ENCODE results near the gene TRIM33. TPM values are rescaled to one million over a fixed set of nuclear protein-coding genes. Genes with fewer than 3 reads are reported as not detected.

The TRIM33 gene
- polyA plus RNA-seq (2012; ENCODE audit: insufficient read depth, insufficient read length, low read depth) = 19.1 TPM

- peaks cover 7% of the 10 kb centered on the region; the same call in 1 of the 2 replicates for H3K4me1 ChIP-seq
- TF ChIP-seq CTCF (IDR thresholded peaks at IDR 0.05; ENCODE audit: low read depth, low read length) = no peak
- peaks cover 8% of the 10 kb centered on the region for H3K36me3 ChIP-seq
- peak; percentile 93 for DNase-seq
- H3K9me3 ChIP-seq = no peaks in the 10 kb centered on the region
- H3K4me3 ChIP-seq (ENCODE audit: low read depth, low read length) = peak within 1 kb of the TSS; percentile 94
- H3K27me3 ChIP-seq = no peaks in the 10 kb centered on the region; the same call in 1 of the 2 replicates
Observed at GRCh38 chr1:114511032-114511785, at the start of gene TRIM33. Gene TRIM33 (minus strand): TSS chr1:114511203. CDS start chr1:114511076, 127 bp downstream.

- Histone ChIP-seq H3K9me3 (no peaks in the 10 kb centered on the region), H3K27me3 (no peaks in the 10 kb centered on the region), H3K4me1 (no peaks in the 10 kb centered on the region), H3K4me3 (ENCODE audit: low read depth, low read length) (no peak overlapping the region), H3K36me3 (no peaks in the 10 kb centered on the region)
- no peak for DNase-seq
- no peak for TF ChIP-seq CTCF (IDR thresholded peaks at IDR 0.05; ENCODE audit: low read depth, low read length)
Observed at GRCh38 chr1:114559356-114559755, 48.4 kb upstream of the TRIM33 start.

GRCh38 chr1:114558544-114558943 is 47.5 kb upstream of the TRIM33 start:
- no peaks in the 10 kb centered on the region for H3K27me3 ChIP-seq
- TF ChIP-seq CTCF (IDR thresholded peaks at IDR 0.05; ENCODE audit: low read depth, low read length) = peak; percentile 44
- H3K36me3 ChIP-seq = no peaks in the 10 kb centered on the region
- H3K9me3 ChIP-seq = no peaks in the 10 kb centered on the region
- no peaks in the 10 kb centered on the region for H3K4me1 ChIP-seq
- no peak for DNase-seq
- H3K4me3 ChIP-seq (ENCODE audit: low read depth, low read length) = no peak overlapping the region

GRCh38 chr1:114554577-114554976 is 43.6 kb upstream of the TRIM33 start:
- no peak for TF ChIP-seq CTCF (IDR thresholded peaks at IDR 0.05; ENCODE audit: low read depth, low read length)

DNA sequence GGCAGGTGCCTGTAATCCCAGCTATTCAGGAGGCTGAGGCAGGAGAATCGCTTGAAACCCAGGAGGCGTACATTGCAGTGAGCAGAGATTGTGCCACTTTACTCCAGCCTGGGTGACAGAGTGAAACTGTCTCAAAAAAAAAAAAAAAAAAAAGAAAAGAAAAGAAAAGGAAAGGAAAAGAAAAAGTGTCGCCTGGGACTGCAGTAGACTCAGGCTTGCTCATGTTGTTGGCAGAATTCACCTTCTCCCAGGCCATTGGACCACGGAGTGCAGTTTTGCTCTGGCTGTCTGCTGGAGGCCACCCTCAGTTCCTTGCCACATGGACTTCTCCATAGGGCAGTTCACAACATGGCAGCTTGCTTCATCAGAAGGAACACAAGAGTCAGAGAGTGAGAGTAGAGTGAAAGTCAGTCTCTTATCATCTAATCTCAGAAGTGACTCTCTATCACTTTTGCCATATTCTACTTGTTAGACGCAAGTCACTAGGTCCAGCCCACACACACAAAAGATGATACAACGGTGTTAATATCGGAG is 41.2 kb upstream of the TRIM33 start:
- Histone ChIP-seq H3K4me1 (no peaks in the 10 kb centered on the region), H3K27me3 (no peaks in the 10 kb centered on the region), H3K36me3 (no peaks in the 10 kb centered on the region), H3K9me3 (no peaks in the 10 kb centered on the region), H3K4me3 (ENCODE audit: low read depth, low read length) (no peak overlapping the region)
- no peak for TF ChIP-seq CTCF (IDR thresholded peaks at IDR 0.05; ENCODE audit: low read depth, low read length)
- no peak for DNase-seq

More at GRCh38 chr1:114554577-114554976, 43.6 kb upstream of the TRIM33 start:
- Histone ChIP-seq H3K4me1 (no peaks in the 10 kb centered on the region), H3K4me3 (ENCODE audit: low read depth, low read length) (no peak overlapping the region), H3K36me3 (no peaks in the 10 kb centered on the region), H3K9me3 (no peaks in the 10 kb centered on the region), H3K27me3 (no peaks in the 10 kb centered on the region)
- DNase-seq = no peak

DNA sequence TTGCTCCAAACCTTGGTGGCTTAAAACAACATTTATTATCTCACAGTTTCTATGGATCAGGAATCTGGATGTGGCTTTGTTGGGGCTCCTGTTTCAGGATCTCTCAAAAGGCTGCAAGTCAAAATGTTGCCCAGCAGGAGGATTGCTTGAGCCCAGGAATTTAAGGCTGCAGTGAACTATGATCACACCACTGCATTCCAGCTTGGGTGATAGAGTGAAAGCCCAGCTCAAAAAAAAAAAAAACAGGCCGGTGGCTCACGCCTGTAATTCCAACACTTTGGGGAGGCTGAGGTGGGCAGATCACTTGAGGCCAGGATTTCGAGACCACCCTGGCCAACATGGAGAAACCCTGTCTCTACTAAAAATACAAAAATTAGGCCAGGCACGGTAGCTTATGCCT is 40.4 kb upstream of the TRIM33 start:
- Histone ChIP-seq H3K4me3 (ENCODE audit: low read depth, low read length) (no peak overlapping the region), H3K4me1 (no peaks in the 10 kb centered on the region), H3K36me3 (no peaks in the 10 kb centered on the region), H3K27me3 (no peaks in the 10 kb centered on the region), H3K9me3 (no peaks in the 10 kb centered on the region)
- no peak for DNase-seq
- no peak for TF ChIP-seq CTCF (IDR thresholded peaks at IDR 0.05; ENCODE audit: low read depth, low read length)

All from BE2C (cell line).